MM.1S (cell line): Measurements from ENCODE around the gene SLX4IP.

Experiments
- EZH2 ChIP-seq: fragments of 300-600 bp; sonication (generic); optimal IDR thresholded peaks from 2 replicates; pipeline ENCODE3; 2017; ENCODE audit warnings: low read depth, mild to moderate bottlenecking, antibody characterized with exemption, low read length, mixed read lengths
- TF ChIP-seq, protein P1 (sequence below): fragments of 300-600 bp; sonication (generic); IDR thresholded peaks from 2 replicates; pipeline ENCODE4 v1.5.1; 2016; ENCODE audit warnings: antibody characterized with exemption, low read length, mixed read lengths

DNA sequence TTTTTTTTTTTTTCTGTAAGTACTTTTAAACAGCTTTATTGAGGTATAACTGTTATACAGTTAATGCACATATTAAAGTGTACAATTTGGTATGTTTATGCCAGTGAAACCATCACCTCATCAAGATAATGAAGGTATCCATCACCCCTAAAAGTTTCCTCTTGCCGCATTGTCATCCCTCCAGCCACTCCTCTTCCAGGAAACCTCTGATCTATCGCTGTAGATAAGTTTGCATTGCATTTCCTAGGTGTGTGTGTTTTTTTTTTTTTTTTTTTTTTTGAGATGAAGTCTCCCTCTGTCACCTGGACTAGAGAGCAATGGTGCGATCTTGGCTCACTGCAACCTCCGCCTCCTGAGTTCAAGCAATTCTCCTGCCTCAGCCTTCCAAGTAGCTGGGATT, 3.1 kb downstream of the SLX4IP start:
- TF ChIP-seq, protein P1, sequence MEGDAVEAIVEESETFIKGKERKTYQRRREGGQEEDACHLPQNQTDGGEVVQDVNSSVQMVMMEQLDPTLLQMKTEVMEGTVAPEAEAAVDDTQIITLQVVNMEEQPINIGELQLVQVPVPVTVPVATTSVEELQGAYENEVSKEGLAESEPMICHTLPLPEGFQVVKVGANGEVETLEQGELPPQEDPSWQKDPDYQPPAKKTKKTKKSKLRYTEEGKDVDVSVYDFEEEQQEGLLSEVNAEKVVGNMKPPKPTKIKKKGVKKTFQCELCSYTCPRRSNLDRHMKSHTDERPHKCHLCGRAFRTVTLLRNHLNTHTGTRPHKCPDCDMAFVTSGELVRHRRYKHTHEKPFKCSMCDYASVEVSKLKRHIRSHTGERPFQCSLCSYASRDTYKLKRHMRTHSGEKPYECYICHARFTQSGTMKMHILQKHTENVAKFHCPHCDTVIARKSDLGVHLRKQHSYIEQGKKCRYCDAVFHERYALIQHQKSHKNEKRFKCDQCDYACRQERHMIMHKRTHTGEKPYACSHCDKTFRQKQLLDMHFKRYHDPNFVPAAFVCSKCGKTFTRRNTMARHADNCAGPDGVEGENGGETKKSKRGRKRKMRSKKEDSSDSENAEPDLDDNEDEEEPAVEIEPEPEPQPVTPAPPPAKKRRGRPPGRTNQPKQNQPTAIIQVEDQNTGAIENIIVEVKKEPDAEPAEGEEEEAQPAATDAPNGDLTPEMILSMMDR = no peak
- TF ChIP-seq EZH2 = no peak
